Activated CD8-positive, alpha-beta memory T cell treated with anti-CD3 and anti-CD28 coated beads for 24 hours (primary cell): ENCODE results near the gene SPOCK1.

Experiments
- DNase-seq: peaks from one replicate; pipeline ENCODE4 v3.0.0-alpha.2; 2020

Gene SPOCK1

DNA sequence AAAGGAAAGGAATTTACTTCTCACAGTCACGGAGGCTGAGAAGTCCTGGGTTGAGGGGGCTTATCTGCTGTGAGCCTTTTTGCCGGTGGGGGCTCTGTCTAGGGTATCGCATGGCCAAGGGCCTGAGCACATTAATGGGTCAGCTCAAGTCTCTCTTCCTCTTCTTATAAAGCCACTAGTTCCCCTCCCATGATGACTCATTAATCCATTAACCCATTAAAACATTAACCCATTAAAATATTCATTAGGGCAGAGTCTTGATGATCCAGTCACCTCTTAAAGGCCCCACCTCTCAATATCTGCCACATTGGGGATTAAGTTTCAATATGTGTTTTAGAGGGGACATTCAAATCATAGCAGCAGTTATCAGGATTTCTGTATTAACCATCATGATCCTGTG is 406.3 kb downstream of the SPOCK1 start:
- no peak for DNase-seq

- DNase-seq: no peak
Measured at GRCh38 chr5:137091472-137091871, 407.7 kb downstream of the SPOCK1 start.

DNA sequence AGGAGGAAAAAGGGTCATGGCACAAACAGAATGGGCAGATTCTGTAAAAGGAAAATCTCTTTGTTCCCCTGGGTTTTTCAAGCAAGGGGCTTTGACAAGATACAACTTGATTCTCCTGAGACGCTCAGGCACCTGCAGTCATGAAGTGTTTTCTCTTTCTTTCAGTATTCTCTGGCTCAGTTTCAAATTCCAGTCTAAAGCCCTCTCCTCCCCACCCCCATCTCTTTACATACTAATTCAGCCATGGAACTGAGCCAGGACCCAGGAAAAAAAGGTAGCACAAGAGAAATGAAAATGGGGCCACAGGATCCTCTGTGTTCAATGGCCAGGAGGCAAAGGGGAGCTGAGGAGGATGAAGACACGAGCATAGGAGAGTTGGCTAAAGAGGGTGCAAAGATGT is 408.4 kb downstream of the SPOCK1 start:
- no peak for DNase-seq

DNA sequence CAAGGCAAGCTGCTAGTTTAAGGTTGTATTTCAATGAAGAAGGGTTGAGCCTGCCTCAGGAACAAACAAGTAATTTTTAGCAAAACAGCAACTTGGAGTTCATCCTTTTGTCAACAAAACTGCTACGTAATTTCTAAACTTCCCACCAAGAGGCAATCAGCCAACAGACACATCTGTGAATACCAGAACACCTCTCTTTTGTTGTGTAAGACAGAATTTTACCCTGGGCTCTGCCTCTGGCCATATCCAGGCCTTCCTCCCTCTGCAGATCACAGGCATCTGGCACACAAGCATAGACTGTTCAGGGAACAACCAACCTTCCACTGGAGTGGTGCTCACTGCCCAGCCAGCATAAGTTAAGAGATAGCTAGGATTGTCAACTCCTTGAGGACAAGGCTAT is 409.0 kb downstream of the SPOCK1 start:
- no peak for DNase-seq

GRCh38 chr5:137088175-137088574 is 411.0 kb downstream of the SPOCK1 start:
- no peak for DNase-seq

GRCh38 chr5:137086342-137086741 is 412.8 kb downstream of the SPOCK1 start:
- no peak for DNase-seq

GRCh38 chr5:137085206-137085605 is 413.9 kb downstream of the SPOCK1 start:
- no peak for DNase-seq

DNA sequence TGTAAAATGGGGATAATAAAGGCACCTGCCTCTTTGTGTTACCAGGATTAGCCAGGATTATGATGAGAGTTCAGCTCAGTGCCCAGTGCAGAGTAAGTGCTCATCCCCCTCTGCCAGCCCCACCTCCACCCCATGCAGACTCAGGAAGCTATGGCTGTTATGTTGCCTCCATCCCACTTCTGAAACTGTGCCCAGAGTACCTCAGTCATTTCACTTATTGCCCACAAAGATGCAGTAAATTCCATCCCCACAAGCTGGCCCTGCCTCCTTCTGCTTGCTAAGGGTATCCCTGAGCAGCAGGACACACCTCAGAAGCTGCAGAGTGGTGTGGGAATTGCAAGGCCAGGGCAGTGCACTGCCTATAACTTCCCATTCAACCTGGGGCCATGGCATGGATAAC is 415.1 kb downstream of the SPOCK1 start:
- DNase-seq: no peak

DNA sequence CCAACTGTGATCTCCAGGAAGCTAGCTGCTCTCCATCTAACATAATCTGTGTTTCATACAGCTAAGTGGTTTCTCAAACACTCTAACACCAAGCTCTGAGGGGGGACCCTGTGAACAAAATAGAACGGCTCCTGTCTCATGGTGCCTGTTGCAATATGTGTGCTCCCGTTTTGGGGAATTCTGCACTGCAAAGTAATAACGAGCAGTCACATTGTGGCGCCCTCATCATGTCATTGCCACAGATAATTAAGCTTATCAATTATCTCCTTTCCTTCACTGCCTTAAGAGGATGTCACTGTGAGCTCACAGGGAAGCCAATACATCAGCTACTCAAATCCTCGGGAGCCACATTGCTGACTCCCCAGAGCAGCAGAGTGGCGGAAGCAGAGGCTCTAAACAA is 416.2 kb downstream of the SPOCK1 start:
- no peak for DNase-seq

DNA sequence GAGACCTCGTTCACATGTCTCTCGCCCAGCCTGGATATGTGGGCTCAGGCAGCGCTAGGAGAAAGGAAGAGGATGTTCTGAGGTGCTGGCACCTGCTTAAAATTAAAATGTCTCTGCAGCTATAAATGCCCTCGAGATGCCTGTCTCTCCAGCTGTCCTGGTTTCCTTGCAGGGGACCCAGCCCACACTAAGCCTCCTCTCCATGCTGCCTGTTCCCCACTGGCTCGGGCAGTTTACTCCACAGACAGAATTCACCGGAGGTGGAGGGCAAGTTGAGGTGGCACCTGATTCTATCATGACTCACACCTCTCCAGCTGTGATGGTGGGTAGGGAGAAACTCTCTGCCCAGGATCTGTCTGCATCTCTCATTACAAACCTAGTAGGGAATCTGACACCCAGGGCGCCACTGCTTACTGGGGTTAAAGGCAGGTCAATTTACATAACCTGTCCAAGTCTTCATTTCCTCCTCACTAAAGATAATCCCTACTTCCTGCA is 420.9 kb downstream of the SPOCK1 start:
- DNase-seq: no peak

- DNase-seq: no peak
Measured at GRCh38 chr5:137075163-137075970, 423.8 kb downstream of the SPOCK1 start.

DNA sequence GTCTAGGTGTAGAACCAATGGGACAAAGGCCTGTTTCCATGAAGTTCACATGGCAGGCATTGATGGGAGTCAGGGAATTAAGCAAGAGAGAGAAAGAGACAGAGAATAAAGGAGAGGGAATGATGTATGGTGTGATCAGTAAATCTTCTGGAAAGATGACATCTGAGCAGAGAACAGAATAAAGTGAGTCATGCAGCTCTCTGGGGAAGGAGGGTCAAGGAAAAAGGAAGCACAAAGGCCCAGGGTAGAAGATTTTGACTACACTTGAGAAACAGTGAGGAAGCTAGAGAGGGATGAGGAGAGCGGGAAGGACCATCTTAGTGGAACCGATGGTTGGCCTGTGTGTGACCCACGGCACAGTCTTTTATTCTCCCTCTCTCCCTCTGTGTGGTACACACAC is 425.9 kb downstream of the SPOCK1 start:
- no peak for DNase-seq

- DNase-seq: no peak
Measured at GRCh38 chr5:137072361-137073115, 426.6 kb downstream of the SPOCK1 start.

DNA sequence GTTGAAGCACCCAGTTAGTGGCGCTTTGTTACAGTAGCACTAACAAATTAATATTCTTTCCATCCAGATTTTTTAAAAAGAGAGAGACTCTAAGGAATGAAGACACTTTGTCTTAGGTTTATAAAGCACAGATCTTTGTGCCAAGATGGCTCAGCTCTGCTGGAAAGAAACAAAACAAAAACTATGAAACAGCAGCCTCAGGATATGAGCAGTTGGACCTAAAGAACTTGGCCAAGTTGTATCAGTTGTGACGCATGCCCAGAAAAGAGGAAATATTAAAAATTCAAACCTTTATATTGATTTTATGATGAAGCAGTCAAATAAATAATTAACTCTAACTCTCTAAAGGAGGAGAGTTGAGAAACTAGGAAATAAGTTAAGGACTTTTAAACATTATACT is 427.2 kb downstream of the SPOCK1 start:
- no peak for DNase-seq

DNA sequence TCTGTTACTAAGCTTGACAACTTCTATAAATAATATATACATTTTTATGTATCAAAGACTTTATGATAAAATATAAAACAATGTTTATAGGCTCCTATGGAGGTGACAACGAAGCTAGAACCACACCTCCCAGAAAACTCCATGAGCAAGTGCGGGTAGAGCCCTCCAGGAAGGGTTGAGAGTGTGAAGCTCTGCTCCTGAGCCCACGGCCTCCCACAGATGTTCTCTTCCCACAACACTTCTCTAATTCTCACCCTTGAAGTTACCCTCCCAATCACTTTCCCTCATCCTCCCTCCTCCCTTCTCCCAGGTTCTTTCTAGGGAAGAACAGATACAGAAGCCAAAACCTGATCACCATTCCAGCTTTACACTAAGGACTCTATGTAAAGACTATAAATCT is 427.6 kb downstream of the SPOCK1 start:
- no peak for DNase-seq

DNA sequence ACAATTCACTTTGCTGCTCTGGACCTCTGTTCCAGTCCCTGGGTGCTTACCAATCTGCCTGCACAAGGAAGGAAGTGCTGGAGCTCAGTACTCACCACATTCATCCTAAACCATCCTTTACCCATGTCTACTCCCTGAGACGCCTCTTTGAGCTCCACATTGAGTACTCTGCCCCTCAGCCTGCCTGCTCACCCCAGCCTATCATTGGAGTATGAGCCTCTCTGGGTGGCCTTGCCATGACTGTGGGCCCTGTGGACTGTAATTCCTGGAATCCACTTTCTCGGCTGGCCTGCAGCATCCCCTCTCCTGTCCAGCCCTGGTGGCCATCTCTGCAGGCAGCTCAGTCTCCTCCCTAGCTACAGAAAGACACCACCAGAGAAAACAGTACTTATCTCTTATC is 428.6 kb downstream of the SPOCK1 start:
- DNase-seq: no peak

DNA sequence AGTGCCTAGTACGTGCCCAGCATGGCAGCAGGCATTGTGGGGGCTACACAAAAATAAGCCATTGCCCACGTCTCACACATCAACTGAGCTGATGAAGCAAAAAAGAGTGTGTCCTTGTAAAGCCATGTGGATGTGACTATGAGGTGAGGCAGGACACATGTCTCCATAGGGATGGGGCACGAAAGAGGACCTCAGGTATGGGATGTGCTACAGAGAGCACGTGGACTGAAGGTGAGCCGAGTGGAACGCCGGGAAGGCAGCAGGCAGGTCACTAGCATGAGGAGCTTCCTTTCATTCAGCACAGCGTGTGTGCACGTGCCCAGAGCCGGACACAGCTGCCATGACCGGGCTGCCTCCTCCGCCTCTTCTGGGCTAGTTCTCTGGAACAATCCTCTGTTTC is 429.8 kb downstream of the SPOCK1 start:
- DNase-seq: no peak

DNA sequence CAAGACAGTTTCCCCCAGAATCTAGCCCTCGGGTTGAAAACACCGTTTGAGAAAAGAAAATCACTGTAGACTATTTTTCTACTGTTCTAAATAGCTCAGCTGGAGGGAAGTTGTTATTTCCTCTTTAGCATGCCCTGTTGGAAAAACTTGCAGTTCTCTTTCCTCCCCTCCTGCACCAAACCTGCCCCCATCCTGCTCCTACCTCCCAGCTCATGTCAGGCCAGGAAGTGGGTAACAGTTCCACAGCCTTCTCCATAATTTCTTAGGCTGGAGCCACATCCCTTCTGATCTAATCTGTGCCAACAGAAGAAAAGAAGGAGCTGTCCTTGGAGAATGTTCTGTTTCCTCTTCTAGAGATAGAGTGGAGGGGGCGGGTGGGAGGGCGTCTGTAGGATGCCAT is 437.7 kb downstream of the SPOCK1 start:
- no peak for DNase-seq

DNA sequence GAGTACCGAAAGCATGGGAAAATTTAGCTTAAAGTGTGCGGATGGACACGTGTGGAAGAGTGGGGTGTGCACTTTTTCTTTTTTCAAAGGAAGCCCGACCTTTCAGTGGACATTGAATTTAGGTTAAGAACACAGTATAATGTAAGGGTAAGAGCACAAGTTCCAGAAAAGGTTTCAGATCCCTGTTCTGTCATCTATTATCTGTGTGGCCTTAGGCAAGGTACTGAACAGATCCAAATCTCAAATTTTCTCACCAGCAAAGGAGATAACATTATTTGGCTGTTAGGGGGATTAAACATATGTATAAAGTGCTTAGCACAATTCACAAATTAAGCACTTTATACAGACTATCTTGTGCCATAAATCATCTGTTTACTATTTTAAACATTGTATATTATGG is 441.0 kb downstream of the SPOCK1 start:
- DNase-seq: no peak

DNA sequence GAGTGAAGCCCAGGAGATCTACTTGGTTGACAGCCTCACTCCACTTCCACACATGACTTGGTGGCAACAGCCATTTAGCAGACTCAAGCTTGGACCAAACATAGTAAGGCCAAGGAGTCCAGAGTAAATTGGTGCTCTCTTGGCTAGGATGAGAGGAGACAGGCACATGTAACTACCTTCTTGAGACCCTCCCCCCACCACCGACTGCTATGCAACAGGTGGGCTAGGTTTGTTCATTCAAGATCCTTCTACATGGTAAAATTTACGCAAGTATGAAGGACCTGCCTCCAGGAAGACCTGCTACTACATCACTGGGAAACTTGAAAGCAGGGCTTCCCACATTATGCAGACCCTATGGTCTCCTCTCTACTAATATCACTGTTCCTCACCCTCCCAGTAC is 442.4 kb downstream of the SPOCK1 start:
- DNase-seq: no peak

GRCh38 chr5:137055271-137055872 is 443.8 kb downstream of the SPOCK1 start:
- no peak for DNase-seq

- DNase-seq: no peak
Measured at GRCh38 chr5:137054792-137055191, 444.3 kb downstream of the SPOCK1 start.

- DNase-seq: no peak
Measured at GRCh38 chr5:137054335-137054734, 444.8 kb downstream of the SPOCK1 start.

DNA sequence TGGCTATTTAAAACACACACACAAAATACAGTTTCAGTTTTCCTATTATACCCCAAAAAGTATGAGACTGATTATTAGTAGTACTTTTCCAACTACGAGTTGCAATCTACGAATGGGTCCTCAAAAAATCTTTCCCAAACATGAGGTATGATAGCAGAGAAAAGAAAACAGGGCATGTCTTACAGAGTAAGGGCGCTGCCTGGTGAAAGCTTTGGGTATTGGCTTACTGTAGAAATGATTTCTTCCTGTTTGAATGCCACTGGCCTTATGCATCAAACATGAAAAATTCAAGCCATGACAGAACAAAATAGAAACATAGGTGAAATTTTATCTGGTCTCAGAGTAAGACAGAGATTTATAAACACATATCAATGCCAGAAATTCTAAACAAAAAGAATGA is 448.0 kb downstream of the SPOCK1 start:
- no peak for DNase-seq
